GM12801 (cell line): ENCODE data around the gene ST6GALNAC3.

ENCODE experiments used
- CTCF ChIP-seq: IDR thresholded peaks from one replicate; pipeline ENCODE4 v1.5.1; 2011; ENCODE audit warnings: control low read depth; ENCODE audit not compliant: insufficient read length; ENCODE audit errors: extremely low read depth

The ST6GALNAC3 gene

GRCh38 chr1:76576876-76577524 lies 502.5 kb downstream of the ST6GALNAC3 start:
- no peak for TF ChIP-seq CTCF

- no peak for TF ChIP-seq CTCF
These were observed 503.1 kb downstream of the ST6GALNAC3 start for GRCh38 chr1:76577525-76578185.

GRCh38 chr1:76580206-76580605 lies 505.7 kb downstream of the ST6GALNAC3 start:
- no peak for TF ChIP-seq CTCF

GRCh38 chr1:76581712-76582111 lies 507.2 kb downstream of the ST6GALNAC3 start:
- TF ChIP-seq CTCF: no peak

- TF ChIP-seq CTCF: no peak
These were observed 508.8 kb downstream of the ST6GALNAC3 start for GRCh38 chr1:76583235-76583868.

- TF ChIP-seq CTCF: no peak
These were observed 509.4 kb downstream of the ST6GALNAC3 start for GRCh38 chr1:76583875-76584477.

- TF ChIP-seq CTCF: no peak
These were observed 511.6 kb downstream of the ST6GALNAC3 start for GRCh38 chr1:76585980-76586674.
